Gastroesophageal sphincter (tissue), 4 donors: ENCODE data around the gene SNX8. TPM values are rescaled to one million over a fixed set of nuclear protein-coding genes. Genes with fewer than 3 reads are reported as not detected.

Experiments used
- ATAC-seq: fragments of 150-250 bp; one replicate; pipeline ENCODE4 v1.9.1; 2016; ENCODE audit warnings: mild to moderate bottlenecking, moderate library complexity
- H3K27ac ChIP-seq, 4 donors: fragments of 200-600 bp; sonication (generic) in 3 of 4; 1 replicate in 3 of 4; 2 replicates in 1 of 4; pipeline ENCODE4 v1.5.1; 2016 to 2019
- H3K27me3 ChIP-seq: fragments of 200-600 bp; sonication (generic); one replicate; pipeline ENCODE4 v1.5.1; 2019
- H3K36me3 ChIP-seq, 2 donors: fragments of 200-600 bp; sonication (generic); one replicate each; pipeline ENCODE4 v1.5.1; 2019; ENCODE audit warnings: control low read depth in 1 of 2
- H3K4me1 ChIP-seq, 3 donors: fragments of 200-600 bp; sonication (generic); 1 replicate in 2 of 3; 2 replicates in 1 of 3; pipeline ENCODE4 v1.5.1; 2016 to 2019; ENCODE audit warnings: control low read depth in 2 of 3
- H3K4me3 ChIP-seq, 2 donors: fragments of 200-600 bp; sonication (generic); one replicate each; pipeline ENCODE4 v1.5.1; 2019; ENCODE audit warnings: mild to moderate bottlenecking in 1 of 2, moderate library complexity in 1 of 2
- H3K9me3 ChIP-seq, 3 donors: fragments of 200-600 bp; sonication (generic); one replicate each; pipeline ENCODE4 v1.5.1; 2017 to 2019; ENCODE audit warnings: control low read depth in 2 of 3
- EP300 ChIP-seq: sonication (generic); formaldehyde crosslinking; IDR thresholded peaks from one replicate; pipeline ENCODE4 v1.6.1; 2017; ENCODE audit warnings: antibody characterized with exemption, mild to moderate bottlenecking
- POLR2A ChIP-seq, 2 donors: fragments of 450-650 bp; IDR thresholded peaks; one replicate each; pipeline ENCODE4 v1.6.1; 2017; ENCODE audit warnings: antibody characterized with exemption in 2 of 2, mild to moderate bottlenecking in 2 of 2, moderate library complexity in 1 of 2
- POLR2AphosphoS5 ChIP-seq: sonication (generic); formaldehyde crosslinking; IDR thresholded peaks from one replicate; pipeline ENCODE4 v1.6.1; 2017; ENCODE audit warnings: antibody characterized with exemption
- WGBS, 2 donors: methylation state at CpG; one replicate each; pipeline ENCODE4 v1.1.5; 2018; ENCODE audit warnings: low coverage in 1 of 2; 5-methylcytosine and 5-hydroxymethylcytosine counted together
- total RNA-seq, 4 donors: library from RNA; depleted of rRNA; stranded (reverse); fragments of >200 nt; gene quantifications; one replicate each; pipeline ENCODE4 v1.1.0, GENCODE V29; 2016
- TF ChIP-seq, protein P1 (sequence below), 4 experiments: fragments of 200-600 bp in 2 of 4; fragments of 450-650 bp in 2 of 4; sonication (generic) in 1 of 4; IDR thresholded peaks; one replicate each; pipeline ENCODE4 v1.5.1; 2017 to 2019; ENCODE audit warnings: antibody characterized with exemption in 4 of 4, mild to moderate bottlenecking in 2 of 4, moderate library complexity in 2 of 4

Gene SNX8
- total RNA-seq, 4 donors from 2014 or later = 8.7 to 17.8 (median 9.8) TPM

DNA sequence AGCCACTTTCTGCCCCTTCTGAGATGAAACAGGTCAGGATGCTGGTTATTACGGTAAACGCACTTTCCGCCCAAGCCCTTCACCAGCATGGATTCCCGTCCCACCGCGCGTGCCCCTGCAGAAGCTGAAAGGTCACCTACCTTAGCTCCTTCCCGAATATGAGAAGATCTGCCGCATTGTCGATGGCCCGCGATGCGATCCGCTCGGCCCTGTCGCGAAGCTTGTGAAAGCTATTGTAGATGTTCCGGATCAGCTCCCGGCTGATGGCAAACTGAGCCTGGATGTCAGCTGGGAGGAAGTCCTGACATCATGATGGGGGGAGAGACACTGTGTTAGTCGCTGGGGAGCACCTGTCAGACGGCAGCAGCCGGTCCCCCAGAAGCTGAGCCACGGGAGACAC lies 50.1 kb downstream of the SNX8 start:
- no peak for ATAC-seq
- Histone ChIP-seq H3K4me1 (no peaks in the 10 kb centered on the region), H3K36me3 (peaks cover 0 to 51% of the 10 kb centered on the region in 2 donors), H3K9me3 (no peaks in the 10 kb centered on the region), H3K27me3 (no peaks in the 10 kb centered on the region), H3K27ac (no peak overlapping the region), H3K4me3 (no peak overlapping the region)
- TF ChIP-seq POLR2AphosphoS5 (no peak), EP300 (no peak), POLR2A (IDR thresholded peaks at IDR 0.05) (no peak)
- TF ChIP-seq, protein P1, sequence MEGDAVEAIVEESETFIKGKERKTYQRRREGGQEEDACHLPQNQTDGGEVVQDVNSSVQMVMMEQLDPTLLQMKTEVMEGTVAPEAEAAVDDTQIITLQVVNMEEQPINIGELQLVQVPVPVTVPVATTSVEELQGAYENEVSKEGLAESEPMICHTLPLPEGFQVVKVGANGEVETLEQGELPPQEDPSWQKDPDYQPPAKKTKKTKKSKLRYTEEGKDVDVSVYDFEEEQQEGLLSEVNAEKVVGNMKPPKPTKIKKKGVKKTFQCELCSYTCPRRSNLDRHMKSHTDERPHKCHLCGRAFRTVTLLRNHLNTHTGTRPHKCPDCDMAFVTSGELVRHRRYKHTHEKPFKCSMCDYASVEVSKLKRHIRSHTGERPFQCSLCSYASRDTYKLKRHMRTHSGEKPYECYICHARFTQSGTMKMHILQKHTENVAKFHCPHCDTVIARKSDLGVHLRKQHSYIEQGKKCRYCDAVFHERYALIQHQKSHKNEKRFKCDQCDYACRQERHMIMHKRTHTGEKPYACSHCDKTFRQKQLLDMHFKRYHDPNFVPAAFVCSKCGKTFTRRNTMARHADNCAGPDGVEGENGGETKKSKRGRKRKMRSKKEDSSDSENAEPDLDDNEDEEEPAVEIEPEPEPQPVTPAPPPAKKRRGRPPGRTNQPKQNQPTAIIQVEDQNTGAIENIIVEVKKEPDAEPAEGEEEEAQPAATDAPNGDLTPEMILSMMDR (IDR thresholded peaks at IDR 0.05) = no peak
- 80% methylated on average over 1 of the region's 23 CpGs; no CpG with 5 or more reads in 1 of the 2 donors for whole genome bisulfite sequencing, 2 donors

DNA sequence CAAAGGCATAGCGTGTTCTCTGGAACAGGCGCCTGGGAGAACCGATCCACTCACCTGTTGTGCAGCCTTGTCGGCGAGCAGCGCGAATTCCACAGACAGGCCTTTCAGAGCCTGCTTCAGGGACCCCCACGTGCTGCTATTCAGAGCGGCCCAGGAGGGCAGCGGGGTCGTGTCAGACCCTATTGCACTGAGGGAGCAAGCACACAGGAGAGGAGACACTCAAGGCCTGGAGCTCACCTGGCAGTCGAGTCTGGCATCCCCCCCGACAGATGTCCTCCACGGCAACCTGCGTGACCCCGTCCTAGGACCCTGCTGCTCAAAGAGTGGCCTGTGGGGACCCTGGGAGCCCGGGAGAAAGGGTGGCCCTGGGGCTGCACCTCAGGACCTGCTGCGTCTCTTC lies 51.1 kb downstream of the SNX8 start:
- TF ChIP-seq POLR2A (IDR thresholded peaks at IDR 0.05) (no peak), EP300 (no peak)
- H3K4me3 ChIP-seq = no peak overlapping the region
- H3K36me3 ChIP-seq = peaks cover 0 to 51% of the 10 kb centered on the region in 2 donors
- ATAC-seq = no peak
- no peaks in the 10 kb centered on the region for H3K9me3 ChIP-seq
- WGBS, 2 donors = no CpG with 5 or more reads among the region's 18 CpGs
- H3K27ac ChIP-seq = no peak overlapping the region
- no peaks in the 10 kb centered on the region for H3K27me3 ChIP-seq
- no peaks in the 10 kb centered on the region for H3K4me1 ChIP-seq

DNA sequence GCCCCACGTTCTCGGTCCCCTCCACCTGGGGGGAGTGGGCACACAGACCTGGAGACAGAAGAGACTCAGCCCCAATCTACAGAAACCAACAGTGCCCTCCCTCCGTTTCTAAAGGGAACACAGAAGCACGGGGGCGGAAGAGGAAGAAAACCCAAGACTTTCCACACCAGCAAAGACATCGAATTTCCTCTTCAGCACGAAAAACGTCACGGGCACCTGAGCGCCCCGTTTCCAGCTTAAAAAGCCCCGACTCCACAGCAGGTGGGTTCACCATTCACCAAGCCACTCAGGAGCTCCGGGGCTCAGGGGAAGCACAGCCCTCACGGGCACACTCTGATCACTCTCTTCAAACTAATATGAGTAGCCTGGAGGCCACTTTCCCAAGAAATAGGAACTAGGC lies 52.6 kb downstream of the SNX8 start:
- no peak overlapping the region for H3K27ac ChIP-seq
- no peaks in the 10 kb centered on the region for H3K27me3 ChIP-seq
- no peaks in the 10 kb centered on the region for H3K4me1 ChIP-seq
- 62 to 96% methylated on average over 3 to 8 of the region's 14 CpGs for WGBS, 2 donors
- TF ChIP-seq POLR2A (IDR thresholded peaks at IDR 0.05) = no peak
- ATAC-seq = no peak
- no peak overlapping the region for H3K4me3 ChIP-seq
- H3K9me3 ChIP-seq = no peaks in the 10 kb centered on the region
- peaks cover 0 to 64% of the 10 kb centered on the region in 2 donors for H3K36me3 ChIP-seq

DNA sequence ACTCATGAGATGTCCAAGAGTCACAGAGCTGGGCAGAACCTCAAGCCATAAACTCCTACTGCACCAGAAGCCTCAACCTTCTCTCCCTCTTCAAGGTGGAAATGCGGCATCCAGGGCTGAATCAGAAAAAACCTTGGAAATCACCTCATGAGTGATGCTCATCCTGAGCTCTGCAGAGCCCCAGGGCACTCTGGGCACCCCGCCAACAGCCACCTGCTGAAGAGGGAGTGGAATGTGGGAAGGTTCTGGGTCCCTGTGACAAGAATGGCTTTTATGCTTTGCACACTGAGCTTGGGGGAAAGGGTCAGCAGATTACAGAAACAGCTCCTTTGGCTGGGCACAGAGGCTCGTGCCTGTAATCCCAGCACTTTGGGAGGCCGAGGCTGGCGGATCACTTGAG lies 53.4 kb downstream of the SNX8 start:
- Histone ChIP-seq H3K36me3 (peaks cover 0 to 72% of the 10 kb centered on the region in 2 donors), H3K27ac (no peak overlapping the region), H3K27me3 (no peaks in the 10 kb centered on the region), H3K9me3 (no peaks in the 10 kb centered on the region), H3K4me3 (no peak overlapping the region), H3K4me1 (no peaks in the 10 kb centered on the region)
- TF ChIP-seq EP300 = no peak
- TF ChIP-seq, protein P1 (IDR thresholded peaks at IDR 0.05) = no peak
- TF ChIP-seq POLR2AphosphoS5 = no peak
- no peak for TF ChIP-seq POLR2A (IDR thresholded peaks at IDR 0.05)
- ATAC-seq = no peak
- 89 to 100% methylated on average over 3 to 4 of the region's 5 CpGs for WGBS, 2 donors

DNA sequence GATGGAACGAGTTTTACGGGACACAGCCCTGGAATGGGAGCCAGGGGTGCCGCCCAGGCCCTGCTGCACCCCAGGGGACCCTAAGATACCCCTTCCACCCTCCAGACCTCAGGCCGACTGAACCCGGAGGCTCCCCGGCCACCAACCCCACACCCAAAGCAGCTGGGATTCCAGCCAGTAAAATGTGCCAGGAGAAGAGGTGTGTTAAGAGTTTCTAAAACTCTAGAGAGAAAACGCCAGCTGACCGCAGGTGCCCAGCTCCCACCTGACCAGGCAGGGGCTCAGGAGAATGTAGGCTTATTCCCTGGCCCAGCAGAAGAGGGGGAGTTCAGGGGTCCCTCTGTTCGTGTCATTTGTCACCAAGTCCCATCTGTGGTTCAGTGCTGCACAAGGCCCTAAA lies 54.8 kb downstream of the SNX8 start:
- no peak overlapping the region for H3K4me3 ChIP-seq
- no peaks in the 10 kb centered on the region for H3K4me1 ChIP-seq
- WGBS, 2 donors = 20 to 100% methylated on average over 1 to 3 of the region's 9 CpGs
- no peak for ATAC-seq
- H3K9me3 ChIP-seq = no peaks in the 10 kb centered on the region
- TF ChIP-seq POLR2AphosphoS5 (no peak), POLR2A (IDR thresholded peaks at IDR 0.05) (no peak), EP300 (no peak)
- TF ChIP-seq, protein P1 (IDR thresholded peaks at IDR 0.05) = no peak
- peaks cover 0 to 74% of the 10 kb centered on the region in 2 donors for H3K36me3 ChIP-seq
- H3K27me3 ChIP-seq = no peaks in the 10 kb centered on the region
- H3K27ac ChIP-seq = no peak overlapping the region

DNA sequence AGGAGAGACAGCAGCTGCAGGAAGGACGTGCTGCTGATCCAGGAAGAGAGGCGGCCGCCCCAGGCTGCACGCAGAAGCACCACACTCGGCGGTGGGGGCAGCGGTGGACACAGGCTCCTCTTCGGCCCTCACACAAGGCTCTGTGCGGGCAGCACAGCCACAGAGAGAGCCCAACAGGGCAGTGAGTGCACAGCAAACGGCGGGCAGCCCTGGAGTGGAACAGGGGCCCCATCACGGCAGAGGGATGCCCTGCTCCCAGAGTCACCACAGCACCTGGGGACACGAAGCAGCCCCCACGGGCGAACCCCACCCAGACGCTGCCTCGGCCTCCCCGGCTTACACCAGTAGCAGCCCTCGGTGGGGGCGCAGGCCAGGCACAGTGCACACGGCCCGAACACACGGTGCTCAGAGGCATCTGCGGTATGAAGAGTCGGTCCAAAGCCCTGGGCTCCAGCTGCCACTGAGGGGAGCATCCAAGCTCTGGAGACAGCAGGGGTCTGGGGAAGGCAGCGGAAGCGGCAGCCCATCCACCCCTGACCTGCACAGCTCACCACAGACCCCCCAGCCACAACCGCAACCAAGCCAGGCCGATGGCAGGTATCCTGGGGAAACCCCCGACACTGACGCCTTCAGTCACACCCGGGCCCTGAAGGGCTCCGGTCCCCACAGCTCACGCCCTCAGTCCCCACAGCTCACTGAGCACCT lies 55.4 kb downstream of the SNX8 start:
- H3K36me3 ChIP-seq = peaks cover 0 to 74% of the 10 kb centered on the region in 2 donors
- whole genome bisulfite sequencing, 2 donors = 90% methylated on average over 2 of the region's 34 CpGs; no CpG with 5 or more reads in 1 of the 2 donors
- no peak for ATAC-seq
- no peaks in the 10 kb centered on the region for H3K4me1 ChIP-seq
- TF ChIP-seq EP300 (no peak), POLR2A (IDR thresholded peaks at IDR 0.05) (no peak), POLR2AphosphoS5 (no peak)
- TF ChIP-seq, protein P1 (IDR thresholded peaks at IDR 0.05) = no peak
- no peaks in the 10 kb centered on the region for H3K9me3 ChIP-seq
- H3K27ac ChIP-seq = no peak overlapping the region
- H3K27me3 ChIP-seq = no peaks in the 10 kb centered on the region
- H3K4me3 ChIP-seq = no peak overlapping the region
